ENCODE results near the gene JADE1. TPM values are rescaled to one million over a fixed set of nuclear protein-coding genes. Genes with fewer than 3 reads are reported as not detected.

Gene JADE1
- total and polyA plus RNA-seq, 9 of the 15 experiments (the other 6 are each of a cell fraction or from before 2014, with no cell fraction given): 8.3 to 37.9 (median 24.4) TPM

GRCh38 chr4:128809477-128810330 lies at the start of gene JADE1 (continued):
- TF ChIP-seq, protein P1, sequence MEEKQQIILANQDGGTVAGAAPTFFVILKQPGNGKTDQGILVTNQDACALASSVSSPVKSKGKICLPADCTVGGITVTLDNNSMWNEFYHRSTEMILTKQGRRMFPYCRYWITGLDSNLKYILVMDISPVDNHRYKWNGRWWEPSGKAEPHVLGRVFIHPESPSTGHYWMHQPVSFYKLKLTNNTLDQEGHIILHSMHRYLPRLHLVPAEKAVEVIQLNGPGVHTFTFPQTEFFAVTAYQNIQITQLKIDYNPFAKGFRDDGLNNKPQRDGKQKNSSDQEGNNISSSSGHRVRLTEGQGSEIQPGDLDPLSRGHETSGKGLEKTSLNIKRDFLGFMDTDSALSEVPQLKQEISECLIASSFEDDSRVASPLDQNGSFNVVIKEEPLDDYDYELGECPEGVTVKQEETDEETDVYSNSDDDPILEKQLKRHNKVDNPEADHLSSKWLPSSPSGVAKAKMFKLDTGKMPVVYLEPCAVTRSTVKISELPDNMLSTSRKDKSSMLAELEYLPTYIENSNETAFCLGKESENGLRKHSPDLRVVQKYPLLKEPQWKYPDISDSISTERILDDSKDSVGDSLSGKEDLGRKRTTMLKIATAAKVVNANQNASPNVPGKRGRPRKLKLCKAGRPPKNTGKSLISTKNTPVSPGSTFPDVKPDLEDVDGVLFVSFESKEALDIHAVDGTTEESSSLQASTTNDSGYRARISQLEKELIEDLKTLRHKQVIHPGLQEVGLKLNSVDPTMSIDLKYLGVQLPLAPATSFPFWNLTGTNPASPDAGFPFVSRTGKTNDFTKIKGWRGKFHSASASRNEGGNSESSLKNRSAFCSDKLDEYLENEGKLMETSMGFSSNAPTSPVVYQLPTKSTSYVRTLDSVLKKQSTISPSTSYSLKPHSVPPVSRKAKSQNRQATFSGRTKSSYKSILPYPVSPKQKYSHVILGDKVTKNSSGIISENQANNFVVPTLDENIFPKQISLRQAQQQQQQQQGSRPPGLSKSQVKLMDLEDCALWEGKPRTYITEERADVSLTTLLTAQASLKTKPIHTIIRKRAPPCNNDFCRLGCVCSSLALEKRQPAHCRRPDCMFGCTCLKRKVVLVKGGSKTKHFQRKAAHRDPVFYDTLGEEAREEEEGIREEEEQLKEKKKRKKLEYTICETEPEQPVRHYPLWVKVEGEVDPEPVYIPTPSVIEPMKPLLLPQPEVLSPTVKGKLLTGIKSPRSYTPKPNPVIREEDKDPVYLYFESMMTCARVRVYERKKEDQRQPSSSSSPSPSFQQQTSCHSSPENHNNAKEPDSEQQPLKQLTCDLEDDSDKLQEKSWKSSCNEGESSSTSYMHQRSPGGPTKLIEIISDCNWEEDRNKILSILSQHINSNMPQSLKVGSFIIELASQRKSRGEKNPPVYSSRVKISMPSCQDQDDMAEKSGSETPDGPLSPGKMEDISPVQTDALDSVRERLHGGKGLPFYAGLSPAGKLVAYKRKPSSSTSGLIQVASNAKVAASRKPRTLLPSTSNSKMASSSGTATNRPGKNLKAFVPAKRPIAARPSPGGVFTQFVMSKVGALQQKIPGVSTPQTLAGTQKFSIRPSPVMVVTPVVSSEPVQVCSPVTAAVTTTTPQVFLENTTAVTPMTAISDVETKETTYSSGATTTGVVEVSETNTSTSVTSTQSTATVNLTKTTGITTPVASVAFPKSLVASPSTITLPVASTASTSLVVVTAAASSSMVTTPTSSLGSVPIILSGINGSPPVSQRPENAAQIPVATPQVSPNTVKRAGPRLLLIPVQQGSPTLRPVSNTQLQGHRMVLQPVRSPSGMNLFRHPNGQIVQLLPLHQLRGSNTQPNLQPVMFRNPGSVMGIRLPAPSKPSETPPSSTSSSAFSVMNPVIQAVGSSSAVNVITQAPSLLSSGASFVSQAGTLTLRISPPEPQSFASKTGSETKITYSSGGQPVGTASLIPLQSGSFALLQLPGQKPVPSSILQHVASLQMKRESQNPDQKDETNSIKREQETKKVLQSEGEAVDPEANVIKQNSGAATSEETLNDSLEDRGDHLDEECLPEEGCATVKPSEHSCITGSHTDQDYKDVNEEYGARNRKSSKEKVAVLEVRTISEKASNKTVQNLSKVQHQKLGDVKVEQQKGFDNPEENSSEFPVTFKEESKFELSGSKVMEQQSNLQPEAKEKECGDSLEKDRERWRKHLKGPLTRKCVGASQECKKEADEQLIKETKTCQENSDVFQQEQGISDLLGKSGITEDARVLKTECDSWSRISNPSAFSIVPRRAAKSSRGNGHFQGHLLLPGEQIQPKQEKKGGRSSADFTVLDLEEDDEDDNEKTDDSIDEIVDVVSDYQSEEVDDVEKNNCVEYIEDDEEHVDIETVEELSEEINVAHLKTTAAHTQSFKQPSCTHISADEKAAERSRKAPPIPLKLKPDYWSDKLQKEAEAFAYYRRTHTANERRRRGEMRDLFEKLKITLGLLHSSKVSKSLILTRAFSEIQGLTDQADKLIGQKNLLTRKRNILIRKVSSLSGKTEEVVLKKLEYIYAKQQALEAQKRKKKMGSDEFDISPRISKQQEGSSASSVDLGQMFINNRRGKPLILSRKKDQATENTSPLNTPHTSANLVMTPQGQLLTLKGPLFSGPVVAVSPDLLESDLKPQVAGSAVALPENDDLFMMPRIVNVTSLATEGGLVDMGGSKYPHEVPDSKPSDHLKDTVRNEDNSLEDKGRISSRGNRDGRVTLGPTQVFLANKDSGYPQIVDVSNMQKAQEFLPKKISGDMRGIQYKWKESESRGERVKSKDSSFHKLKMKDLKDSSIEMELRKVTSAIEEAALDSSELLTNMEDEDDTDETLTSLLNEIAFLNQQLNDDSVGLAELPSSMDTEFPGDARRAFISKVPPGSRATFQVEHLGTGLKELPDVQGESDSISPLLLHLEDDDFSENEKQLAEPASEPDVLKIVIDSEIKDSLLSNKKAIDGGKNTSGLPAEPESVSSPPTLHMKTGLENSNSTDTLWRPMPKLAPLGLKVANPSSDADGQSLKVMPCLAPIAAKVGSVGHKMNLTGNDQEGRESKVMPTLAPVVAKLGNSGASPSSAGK (IDR thresholded peaks at IDR 0.05): peak; percentile 67
- TF ChIP-seq NR0B1 (IDR thresholded peaks at IDR 0.05; ENCODE audit: partially characterized antibody): no peak
- no peak for TF ChIP-seq ZSCAN29 (IDR thresholded peaks at IDR 0.05)
- TF ChIP-seq FIP1L1 (IDR thresholded peaks at IDR 0.05; ENCODE audit: low read depth, low read length, poor library complexity, severe bottlenecking): peak; percentile 73
- TF ChIP-seq, protein P2, sequence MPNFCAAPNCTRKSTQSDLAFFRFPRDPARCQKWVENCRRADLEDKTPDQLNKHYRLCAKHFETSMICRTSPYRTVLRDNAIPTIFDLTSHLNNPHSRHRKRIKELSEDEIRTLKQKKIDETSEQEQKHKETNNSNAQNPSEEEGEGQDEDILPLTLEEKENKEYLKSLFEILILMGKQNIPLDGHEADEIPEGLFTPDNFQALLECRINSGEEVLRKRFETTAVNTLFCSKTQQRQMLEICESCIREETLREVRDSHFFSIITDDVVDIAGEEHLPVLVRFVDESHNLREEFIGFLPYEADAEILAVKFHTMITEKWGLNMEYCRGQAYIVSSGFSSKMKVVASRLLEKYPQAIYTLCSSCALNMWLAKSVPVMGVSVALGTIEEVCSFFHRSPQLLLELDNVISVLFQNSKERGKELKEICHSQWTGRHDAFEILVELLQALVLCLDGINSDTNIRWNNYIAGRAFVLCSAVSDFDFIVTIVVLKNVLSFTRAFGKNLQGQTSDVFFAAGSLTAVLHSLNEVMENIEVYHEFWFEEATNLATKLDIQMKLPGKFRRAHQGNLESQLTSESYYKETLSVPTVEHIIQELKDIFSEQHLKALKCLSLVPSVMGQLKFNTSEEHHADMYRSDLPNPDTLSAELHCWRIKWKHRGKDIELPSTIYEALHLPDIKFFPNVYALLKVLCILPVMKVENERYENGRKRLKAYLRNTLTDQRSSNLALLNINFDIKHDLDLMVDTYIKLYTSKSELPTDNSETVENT (CRISPR knock-in tag; IDR thresholded peaks at IDR 0.05): no peak
- TF ChIP-seq POLR2B (IDR thresholded peaks at IDR 0.05; ENCODE audit: low read depth, partially characterized antibody): no peak
- TF ChIP-seq DPF2 (IDR thresholded peaks at IDR 0.05): no peak
- TF ChIP-seq PML (IDR thresholded peaks at IDR 0.05; ENCODE audit: low read length): peak; percentile 29; the same call in 1 of the 2 replicates
- no peak for TF ChIP-seq HDAC3 (IDR thresholded peaks at IDR 0.05; ENCODE audit: borderline replicate concordance, partially characterized antibody)
- TF ChIP-seq JUN (IDR thresholded peaks at IDR 0.05; ENCODE audit: borderline replicate concordance, low read depth, low read length): no peak
- TF ChIP-seq JUN (CRISPR knock-in tag; IDR thresholded peaks at IDR 0.05; ENCODE audit: borderline replicate concordance): no peak
- TF ChIP-seq PHF8 (IDR thresholded peaks at IDR 0.05; ENCODE audit: borderline replicate concordance, low read length): peak; percentile 46; the same call in 1 of the 2 replicates

All from K562 (cell line).